Measurements from ENCODE around the gene SRA1.

- TF ChIP-seq CTCF (IDR thresholded peaks at IDR 0.05 in 4 of 5, conservative IDR thresholded peaks at IDR 0.05 in 1 of 5): no peak
- no peak for TF ChIP-seq POLR2A (IDR thresholded peaks at IDR 0.05)
Measured at GRCh38 chr5:140554454-140554853, 2.8 kb downstream of the SRA1 start.
